Activated gamma-delta T cell treated with Interleukin-2 at 50 U/mL for 16 hours (primary cell): ENCODE data around the gene SP4.
"Not testable (repeated sequence)": the region's sequence is repeated elsewhere in the genome, so short reads cannot be mapped to it uniquely, and the experiment has no call there.

Experiments
- DNase-seq: peaks from one replicate; pipeline ENCODE4 v3.0.0-alpha.2; 2020

Gene SP4

DNA sequence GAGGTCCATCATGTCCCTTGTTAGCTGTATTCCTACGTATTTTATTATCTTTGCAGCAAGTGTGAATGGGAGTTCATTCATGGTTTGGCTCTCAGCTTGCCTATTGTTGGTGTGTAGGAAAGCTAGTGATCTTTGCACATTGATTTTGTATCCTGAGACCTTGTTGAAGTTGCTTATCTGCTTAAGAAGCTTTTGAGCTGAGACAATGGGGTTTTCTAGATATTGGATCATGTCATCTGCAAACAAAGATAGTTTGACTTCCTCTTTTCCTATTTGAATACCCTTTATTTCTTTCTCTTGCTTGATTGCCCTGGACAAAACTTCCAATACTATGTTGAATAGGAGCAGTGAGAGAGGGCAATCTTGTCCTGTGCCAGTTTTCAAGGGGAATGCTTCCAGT lies 104.6 kb downstream of the SP4 start:
- DNase-seq, result not testable (repeated sequence)

DNA sequence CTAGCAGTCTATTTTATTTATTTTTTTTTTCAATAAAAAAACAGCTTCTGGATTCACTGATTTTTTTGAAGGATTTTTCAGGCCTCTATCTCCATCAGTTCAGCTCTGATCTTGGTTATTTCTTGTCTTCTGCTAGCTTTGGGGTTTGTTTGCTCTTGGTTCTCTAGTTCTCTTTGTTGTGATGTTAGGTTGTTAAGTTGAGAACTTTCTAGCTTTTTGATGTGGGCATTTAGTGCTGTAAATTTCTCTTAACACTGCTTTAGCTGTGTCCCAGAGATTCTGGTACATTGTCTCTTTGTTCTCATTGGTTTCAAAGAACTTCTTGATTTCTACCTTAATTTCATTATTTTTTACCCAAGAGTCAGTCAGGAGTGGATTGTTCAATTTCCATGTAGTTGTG lies 105.8 kb downstream of the SP4 start:
- DNase-seq, result not testable (repeated sequence)

DNA sequence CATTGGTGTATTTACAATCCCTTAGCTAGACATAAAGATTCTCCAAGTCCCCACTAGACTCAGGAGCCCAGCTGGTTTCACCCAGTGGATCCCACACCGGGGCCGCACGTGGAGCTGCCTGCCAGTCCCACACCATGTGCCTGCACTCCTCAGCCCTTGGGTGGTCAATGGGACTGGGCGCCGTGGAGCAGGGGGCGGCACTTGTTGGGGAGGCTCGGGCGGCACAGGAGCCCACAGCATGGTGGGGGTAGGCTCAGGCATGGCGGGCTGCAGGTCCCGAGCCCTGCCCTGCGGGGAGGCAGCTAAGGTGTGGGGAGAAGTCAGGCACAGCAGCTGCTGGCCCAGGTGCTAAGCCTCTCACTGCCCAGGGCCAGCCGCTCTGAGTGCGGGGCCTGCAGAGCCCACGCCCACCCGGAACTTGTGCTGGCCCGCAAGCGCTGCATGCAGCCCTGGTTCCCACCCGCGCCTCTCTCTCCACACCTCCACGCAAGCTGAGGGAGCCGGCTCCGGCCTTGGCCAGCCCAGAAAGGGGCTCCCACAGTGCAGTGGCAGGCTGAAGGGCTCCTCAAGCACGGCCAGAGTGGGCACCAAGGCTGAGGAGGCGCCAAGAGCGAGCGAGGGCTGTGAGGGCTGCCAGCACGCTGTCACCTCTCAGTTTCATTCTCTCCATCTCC lies 108.7 kb downstream of the SP4 start:
- not testable (repeated sequence) for DNase-seq

DNA sequence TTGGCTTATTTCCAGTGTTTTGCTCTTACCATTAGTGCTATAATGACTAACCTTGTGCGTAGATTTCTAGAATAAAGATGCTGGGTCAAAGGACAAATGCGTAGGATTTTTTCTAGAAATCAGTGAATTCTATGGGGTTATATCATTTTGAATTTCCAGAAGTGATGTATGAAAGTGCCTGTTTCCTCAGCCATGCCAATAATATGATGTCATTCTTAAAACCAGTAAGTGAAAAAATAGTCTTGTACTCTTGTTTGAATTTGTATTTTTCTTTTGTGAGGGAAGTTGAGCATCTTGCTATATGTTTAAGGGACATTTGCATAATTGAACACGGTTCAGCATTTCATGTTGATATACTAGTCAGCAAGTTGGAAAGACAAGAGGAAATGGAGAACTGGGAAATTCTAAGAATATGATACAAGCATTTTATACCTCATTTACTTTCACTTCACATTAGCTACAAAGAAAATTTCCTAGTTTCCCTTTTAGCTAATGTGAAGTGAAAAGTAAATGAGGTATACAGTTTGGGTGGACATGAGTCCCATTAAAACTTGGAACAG lies 111.1 kb downstream of the SP4 start:
- DNase-seq, result no peak

DNA sequence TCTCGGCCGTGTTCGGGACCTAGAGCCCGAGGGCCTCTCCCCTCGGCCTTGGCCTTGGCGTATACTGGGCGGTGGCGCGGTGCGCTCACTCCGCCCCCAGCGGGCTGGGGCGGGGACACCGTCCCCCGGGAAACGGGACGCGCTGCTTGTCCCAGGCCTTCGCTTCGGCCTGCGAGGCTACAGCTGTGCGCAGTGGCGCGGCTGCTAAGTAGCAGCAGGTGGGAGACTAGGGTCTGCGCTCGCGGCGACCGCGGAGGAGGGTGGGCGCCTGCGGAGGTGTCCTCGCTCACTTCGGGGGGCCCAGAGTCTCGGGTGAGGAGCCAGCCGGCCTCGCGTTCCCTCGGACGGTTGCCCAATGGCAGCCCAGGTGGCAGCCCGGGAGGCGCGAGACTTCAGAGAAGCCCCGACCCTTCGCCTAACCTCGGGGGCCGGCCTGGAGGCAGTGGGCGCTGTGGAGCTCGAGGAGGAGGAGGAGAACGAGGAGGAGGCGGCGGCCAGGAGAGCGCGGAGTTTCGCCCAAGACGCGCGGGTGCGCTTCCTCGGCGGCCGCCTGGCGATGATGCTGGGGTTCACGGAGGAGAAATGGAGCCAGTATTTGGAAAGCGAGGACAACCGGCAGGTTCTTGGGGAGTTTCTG lies 115.1 kb downstream of the SP4 start, which contains the start of gene DNAH11:
Gene DNAH11 (plus strand): TSS at position 149 of the 637 bp plus-strand sequence. CDS start 207 bp downstream, at position 356.
- DNase-seq, result no peak

DNA sequence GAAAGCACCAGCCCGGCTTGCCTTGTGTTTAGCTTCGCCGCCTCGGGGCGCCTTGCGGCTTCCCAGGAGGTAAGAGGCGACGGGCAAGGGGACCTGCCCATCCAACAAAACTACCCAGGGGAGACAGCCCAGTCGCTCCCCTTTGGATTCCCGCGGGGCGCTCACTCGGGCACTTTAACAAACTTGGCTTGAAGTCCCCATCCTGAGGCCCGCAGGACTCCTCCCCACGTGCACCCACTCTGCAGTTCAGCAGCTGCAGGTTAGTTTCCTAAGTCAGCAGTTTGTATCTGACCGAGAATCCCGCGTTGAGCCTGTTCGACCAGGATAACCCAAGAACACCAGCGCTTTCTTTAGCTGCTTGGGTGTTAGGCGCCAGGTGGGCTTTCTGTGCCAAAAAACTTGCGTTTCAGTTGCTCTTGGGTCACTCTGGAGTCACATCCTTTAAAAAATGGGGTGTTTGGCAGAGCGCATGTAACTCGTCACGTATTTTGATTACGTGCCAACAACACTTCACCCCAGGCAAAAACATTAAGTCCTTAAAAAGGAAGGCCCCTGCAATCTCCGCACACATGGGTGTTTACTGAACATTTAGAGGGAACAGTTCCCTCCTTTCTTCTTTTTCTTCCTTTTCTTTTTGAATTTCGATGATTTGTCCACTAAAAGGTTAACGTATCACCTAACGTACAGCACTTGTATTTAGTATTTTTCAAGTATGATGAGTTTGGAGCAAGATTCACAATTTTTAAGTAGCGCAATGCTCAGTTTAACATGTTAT lies 115.8 kb downstream of the SP4 start:
- no peak for DNase-seq

DNA sequence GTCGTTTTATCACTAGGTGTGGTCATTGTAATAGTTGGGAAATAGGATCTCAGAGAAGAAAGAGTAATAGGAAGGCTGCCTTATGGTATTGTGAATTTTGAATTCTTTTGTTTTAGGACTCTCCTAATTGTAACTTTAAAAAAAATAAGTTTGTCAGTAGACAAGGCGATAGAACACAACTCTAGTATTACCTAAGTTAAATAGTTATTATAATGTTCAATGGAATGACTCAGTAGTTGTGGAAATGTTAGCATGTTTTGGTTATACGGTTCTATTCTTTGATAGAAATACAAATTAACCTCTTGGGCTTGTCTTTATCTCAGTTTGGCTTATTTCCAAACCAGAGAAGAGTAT lies 116.4 kb downstream of the SP4 start:
- no peak for DNase-seq

DNA sequence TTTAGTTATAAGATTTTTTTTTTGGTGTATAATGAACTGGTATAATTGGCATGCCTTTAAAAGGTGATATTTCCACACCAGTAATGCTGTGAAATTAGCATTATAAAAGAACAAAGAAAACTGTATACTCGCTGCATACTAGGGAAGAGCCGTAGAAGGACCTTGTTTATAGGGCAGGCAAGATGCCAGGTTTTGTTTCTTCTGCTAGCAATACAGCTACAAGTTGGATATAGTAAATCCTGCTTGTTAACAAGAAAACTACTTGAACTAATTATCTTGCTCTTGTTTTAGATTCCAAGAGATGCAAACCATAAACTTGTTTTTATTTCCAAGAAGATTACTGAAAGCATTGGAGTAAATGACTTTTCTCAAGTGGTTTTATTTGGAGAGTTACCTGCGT lies 116.8 kb downstream of the SP4 start:
- no peak for DNase-seq

DNA sequence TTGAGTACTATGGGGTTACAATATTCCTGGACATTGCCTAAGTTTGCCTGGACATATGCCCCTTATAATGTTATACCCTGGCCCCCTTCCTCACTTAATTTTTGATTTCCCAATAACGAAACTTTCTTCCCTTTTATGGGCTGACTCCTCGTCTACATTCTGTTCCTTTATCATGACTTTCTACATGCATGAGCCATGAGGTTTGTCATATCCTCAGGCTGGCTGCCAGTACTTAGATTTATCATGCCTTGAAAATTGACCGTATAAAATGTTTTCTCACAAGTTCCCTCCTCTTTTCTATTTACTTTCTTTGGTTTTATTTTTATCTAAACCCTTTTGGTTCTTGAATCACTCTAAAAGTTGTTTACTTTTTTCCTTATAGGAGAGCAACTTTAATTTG lies 119.6 kb downstream of the SP4 start:
- no peak for DNase-seq

DNA sequence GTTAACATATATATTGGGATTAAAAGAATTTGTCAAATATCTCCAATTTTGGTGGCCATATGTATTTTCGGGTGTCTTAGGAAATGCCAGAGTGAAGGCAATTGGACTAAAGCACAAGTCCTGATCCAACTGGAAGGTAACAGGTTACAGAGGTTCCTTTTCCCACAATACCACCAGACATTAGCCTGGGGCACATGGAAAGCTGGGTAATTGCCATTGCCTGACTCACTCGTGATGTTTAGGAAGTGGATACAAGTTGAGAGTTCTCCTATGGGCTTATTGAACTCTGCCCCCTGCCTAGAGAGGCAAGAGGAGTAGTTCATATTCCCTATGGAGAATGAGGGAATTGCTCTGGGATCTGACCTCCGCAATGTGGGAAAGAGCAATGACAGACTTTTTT lies 120.6 kb downstream of the SP4 start:
- no peak for DNase-seq

DNA sequence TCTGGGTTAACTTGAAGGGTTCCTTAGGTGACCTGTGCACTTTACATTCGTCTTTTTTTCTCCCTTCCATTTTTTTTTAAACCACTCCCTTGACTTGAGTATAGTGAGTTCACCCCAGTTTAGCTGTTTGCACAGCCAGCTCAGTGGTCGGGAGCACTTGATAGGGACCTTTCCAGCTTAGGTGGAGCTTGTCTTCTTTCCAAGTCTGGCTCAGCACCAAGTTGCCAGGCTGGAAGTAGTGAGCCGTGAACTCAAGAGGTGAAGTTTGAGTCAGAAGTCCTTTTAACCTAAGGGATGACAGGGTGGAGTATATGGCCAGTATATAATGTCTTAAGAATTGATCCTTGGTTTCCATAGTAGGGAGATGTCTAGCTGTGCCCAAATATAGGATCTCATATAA lies 122.2 kb downstream of the SP4 start:
- no peak for DNase-seq

DNA sequence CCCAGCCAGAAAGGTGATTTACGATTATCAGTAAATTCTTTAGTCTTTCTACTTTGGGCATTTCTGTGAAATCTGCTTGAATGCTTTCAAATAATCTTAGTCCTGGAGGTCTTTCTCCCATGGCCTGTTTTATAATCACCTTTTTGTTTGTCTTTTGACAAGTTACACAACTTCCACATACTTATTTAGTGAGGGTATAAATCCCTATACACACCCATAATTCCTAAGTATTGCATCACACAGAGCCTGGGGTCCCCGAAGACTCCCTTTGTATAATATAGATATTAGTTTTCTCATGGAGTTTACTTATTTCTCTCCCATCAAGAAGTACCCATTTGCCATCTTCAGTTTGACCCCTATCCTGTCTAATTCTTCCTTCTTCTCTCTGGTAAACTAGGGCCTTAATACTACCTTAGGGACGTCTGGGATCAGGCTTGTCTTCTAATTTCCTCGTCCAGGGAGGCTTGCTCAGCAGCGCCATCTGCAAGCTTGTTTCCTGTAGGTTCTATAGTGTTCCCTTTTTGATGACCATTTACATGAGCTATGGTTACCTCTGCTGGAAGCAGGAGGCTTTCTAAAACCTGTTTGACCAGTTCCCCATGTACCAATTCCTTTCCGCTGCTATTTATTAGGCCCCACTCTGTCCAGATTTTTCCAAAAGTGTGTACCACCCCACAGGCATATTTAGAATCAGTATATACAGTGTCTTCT lies 123.1 kb downstream of the SP4 start:
- DNase-seq, result no peak

DNA sequence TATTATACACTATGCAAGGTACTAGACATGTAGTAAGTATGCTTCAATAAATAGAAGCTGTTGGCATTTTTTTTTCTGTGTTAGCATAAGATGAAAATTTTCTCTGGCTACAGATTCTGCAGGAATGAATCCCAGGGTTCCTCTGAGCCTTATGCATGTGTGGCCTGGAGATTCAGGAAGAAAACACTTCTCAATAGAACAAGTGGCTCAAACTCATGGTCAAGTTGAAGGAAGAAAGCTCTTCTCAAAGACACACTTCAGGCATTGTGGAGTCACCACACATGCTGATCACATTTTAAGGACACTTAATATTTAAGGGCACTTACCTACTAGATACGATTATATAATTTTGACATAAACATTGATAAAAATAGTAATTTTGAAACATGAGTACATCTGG lies 134.5 kb downstream of the SP4 start:
- DNase-seq, result no peak
